Renal cortex interstitium (tissue), 11 donors: ENCODE data around the gene OR9A2. TPM values are rescaled to one million over a fixed set of nuclear protein-coding genes. Genes with fewer than 3 reads are reported as not detected.

Experiments
- DNase-seq, 11 donors: peaks; one replicate each; pipeline ENCODE4 v3.0.0-alpha.2; 2013; ENCODE audit warnings: low read depth in 9 of 11, low spot score in 4 of 11; ENCODE audit errors: extremely low read depth in 1 of 11
- polyA plus RNA-seq, 3 donors: library from polyadenylated mRNA; unstranded; fragments of 120-200 nt; gene quantifications; one replicate each; pipeline ENCODE4 v1.2.1, GENCODE V29; 2013; ENCODE audit not compliant: insufficient read length in 3 of 3

Gene OR9A2
- polyA plus RNA-seq, 3 donors = not detected

- no peak for DNase-seq
Observed at GRCh38 chr7:143027683-143028082, 751 bp upstream of the OR9A2 start.

GRCh38 chr7:143025371-143025770 is 1.6 kb downstream of the OR9A2 start:
- no peak for DNase-seq

GRCh38 chr7:143023047-143023446 is 3.9 kb downstream of the OR9A2 start:
- DNase-seq = no peak

GRCh38 chr7:143018931-143019330 is 8.0 kb downstream of the OR9A2 start:
- DNase-seq = no peak

- DNase-seq = no peak
Observed at GRCh38 chr7:143016996-143017395, 9.9 kb downstream of the OR9A2 start.

- DNase-seq = no peak
Observed at GRCh38 chr7:143015926-143016490, 10.9 kb downstream of the OR9A2 start.

- DNase-seq = no peak
Observed at GRCh38 chr7:143015084-143015483, 11.8 kb downstream of the OR9A2 start.

GRCh38 chr7:143013893-143014292 is 13.0 kb downstream of the OR9A2 start:
- no peak for DNase-seq

GRCh38 chr7:143013473-143013872 is 13.5 kb downstream of the OR9A2 start:
- DNase-seq = no peak

GRCh38 chr7:143012409-143012808 is 14.5 kb downstream of the OR9A2 start:
- DNase-seq = no peak

GRCh38 chr7:143012001-143012400 is 14.9 kb downstream of the OR9A2 start:
- no peak for DNase-seq

GRCh38 chr7:143008007-143008901 is 18.7 kb downstream of the OR9A2 start:
- DNase-seq = peak; percentile 31 to 75 (median 54)

- no peak for DNase-seq
Observed at GRCh38 chr7:143005632-143006260, 21.2 kb downstream of the OR9A2 start.

GRCh38 chr7:143003393-143004051 is 23.4 kb downstream of the OR9A2 start:
- DNase-seq = peak in 8 of 11 donors; percentile 12 to 35 (median 23)

GRCh38 chr7:143002898-143003297 is 24.0 kb downstream of the OR9A2 start:
- no peak for DNase-seq

GRCh38 chr7:143002106-143002505 is 24.8 kb downstream of the OR9A2 start:
- DNase-seq = no peak

GRCh38 chr7:143000648-143001047 is 26.3 kb downstream of the OR9A2 start:
- DNase-seq = no peak

GRCh38 chr7:142999793-143000192 is 27.1 kb downstream of the OR9A2 start:
- DNase-seq = no peak

- no peak for DNase-seq
Observed at GRCh38 chr7:142998966-142999365, 28.0 kb downstream of the OR9A2 start.
